GM18508 (cell line): Measurements from ENCODE around the gene PLEKHH1.
"Not testable (repeated sequence)": the region's sequence is repeated elsewhere in the genome, so short reads cannot be mapped to it uniquely, and the experiment has no call there.

ENCODE experiments used
- ATAC-seq: cut with Tn5 transposase; IDR thresholded peaks from one replicate; pipeline ENCODE4 v1.9.1; 2021; ENCODE audit warnings: moderate number of reproducible peaks; ENCODE audit not compliant: insufficient read depth, unreplicated experiment

PLEKHH1 gene

GRCh38 chr14:67529947-67530935 lies 2.8 kb upstream of the PLEKHH1 start:
- no peak for ATAC-seq

GRCh38 chr14:67532606-67532997 lies 488 bp upstream of the PLEKHH1 start:
- ATAC-seq, result no peak

GRCh38 chr14:67533754-67534085 lies 630 bp downstream of the PLEKHH1 start:
- ATAC-seq, result no peak

GRCh38 chr14:67536087-67536486 lies 3.0 kb downstream of the PLEKHH1 start:
- ATAC-seq, result no peak

GRCh38 chr14:67537736-67538135 lies 4.6 kb downstream of the PLEKHH1 start:
- ATAC-seq, result no peak

- no peak for ATAC-seq
These were observed 5.4 kb downstream of the PLEKHH1 start for GRCh38 chr14:67538501-67538900.

GRCh38 chr14:67539116-67539515 lies 6.0 kb downstream of the PLEKHH1 start:
- ATAC-seq, result no peak

GRCh38 chr14:67541448-67542387 lies 8.6 kb downstream of the PLEKHH1 start:
- no peak for ATAC-seq

- ATAC-seq, result not testable (repeated sequence)
These were observed 9.5 kb downstream of the PLEKHH1 start for GRCh38 chr14:67542620-67543019.

- no peak for ATAC-seq
These were observed 11.5 kb downstream of the PLEKHH1 start for GRCh38 chr14:67544590-67544989.

GRCh38 chr14:67547224-67547780 lies 14.2 kb downstream of the PLEKHH1 start:
- no peak for ATAC-seq

- ATAC-seq, result no peak
These were observed 16.6 kb downstream of the PLEKHH1 start for GRCh38 chr14:67549734-67550133.

GRCh38 chr14:67551123-67551522 lies 18.0 kb downstream of the PLEKHH1 start:
- no peak for ATAC-seq

GRCh38 chr14:67551940-67552339 lies 18.9 kb downstream of the PLEKHH1 start:
- ATAC-seq, result no peak

- no peak for ATAC-seq
These were observed 20.5 kb downstream of the PLEKHH1 start for GRCh38 chr14:67553547-67553946.

- no peak for ATAC-seq
These were observed 21.3 kb downstream of the PLEKHH1 start for GRCh38 chr14:67554341-67554740.

GRCh38 chr14:67555518-67556090 lies 22.5 kb downstream of the PLEKHH1 start:
- no peak for ATAC-seq

GRCh38 chr14:67556671-67557070 lies 23.6 kb downstream of the PLEKHH1 start:
- ATAC-seq, result no peak

GRCh38 chr14:67557118-67557517 lies 24.0 kb downstream of the PLEKHH1 start:
- ATAC-seq, result no peak

GRCh38 chr14:67557656-67558055 lies 24.6 kb downstream of the PLEKHH1 start:
- ATAC-seq, result no peak
